Stimulated activated memory B cell treated with anti-CD40 and anti-IgM and Interleukin-4, amounts not matched to agents 10 μg/mL and 1 μg/mL and 100 μg/mL, for 72 hours (primary cell): ENCODE results near the gene KNG1.

ENCODE experiments used
- ATAC-seq: fragments of 150-1000 bp; cut with Tn5 transposase; 2 replicates; pipeline ENCODE4 v1.10.0; 2021
- H3K27ac Mint-ChIP-seq: one replicate; pipeline ENCODE4 v1.8.0; 2022; ENCODE audit warnings: mild to moderate bottlenecking, mixed read lengths
- H3K27me3 Mint-ChIP-seq: one replicate; pipeline ENCODE4 v1.8.0; 2022; ENCODE audit warnings: mixed read lengths
- H3K36me3 Mint-ChIP-seq: one replicate; pipeline ENCODE4 v1.8.0; 2022; ENCODE audit warnings: mixed read lengths
- H3K4me1 Mint-ChIP-seq: one replicate; pipeline ENCODE4 v1.8.0; 2022; ENCODE audit warnings: mixed read lengths
- H3K4me3 Mint-ChIP-seq: one replicate; pipeline ENCODE4 v1.8.0; 2022; ENCODE audit warnings: mild to moderate bottlenecking, moderate library complexity, mixed read lengths
- H3K9me3 Mint-ChIP-seq: one replicate; pipeline ENCODE4 v1.8.0; 2022; ENCODE audit warnings: mixed read lengths

Gene KNG1

GRCh38 chr3:186746008-186746407, 28.8 kb downstream of the KNG1 start:
- no peaks in the 10 kb centered on the region for H3K27me3 Mint-ChIP-seq
- no peak overlapping the region for H3K27ac Mint-ChIP-seq
- H3K4me3 Mint-ChIP-seq: no peak overlapping the region
- peaks cover 5% of the 10 kb centered on the region for H3K4me1 Mint-ChIP-seq
- H3K9me3 Mint-ChIP-seq: no peaks in the 10 kb centered on the region
- H3K36me3 Mint-ChIP-seq: peaks cover 15% of the 10 kb centered on the region
- ATAC-seq: no peak

- Mint-ChIP-seq H3K4me3 (no peak overlapping the region), H3K27ac (no peak overlapping the region)
Measured at GRCh38 chr3:186750316-186750715, 33.2 kb downstream of the KNG1 start.

DNA sequence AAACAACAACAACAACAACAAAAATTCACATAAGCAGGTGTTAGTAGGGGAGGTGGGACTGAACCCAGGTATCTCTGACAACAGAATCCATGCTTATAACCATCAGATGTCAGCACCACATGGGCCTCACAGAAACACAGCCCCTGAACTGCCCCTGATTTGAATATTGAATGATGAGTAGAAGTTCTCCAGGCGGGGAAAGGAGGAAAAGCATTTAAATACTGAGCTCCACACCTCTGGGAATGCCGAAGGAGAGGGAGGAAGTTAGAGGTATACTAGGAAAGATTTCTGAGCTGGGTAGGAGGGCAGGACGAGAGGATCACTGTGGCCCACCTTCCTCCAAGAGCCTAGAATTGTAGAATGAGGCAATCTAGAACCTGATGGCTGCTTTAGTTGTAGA, 34.3 kb downstream of the KNG1 start:
- Mint-ChIP-seq H3K9me3 (no peaks in the 10 kb centered on the region), H3K27me3 (peaks cover 7% of the 10 kb centered on the region), H3K4me3 (no peak overlapping the region), H3K27ac (no peak overlapping the region), H3K4me1 (peaks cover 7% of the 10 kb centered on the region), H3K36me3 (no peaks in the 10 kb centered on the region)
- no peak for ATAC-seq

More at GRCh38 chr3:186750316-186750715, 33.2 kb downstream of the KNG1 start:
- Mint-ChIP-seq H3K27me3 (peaks cover 7% of the 10 kb centered on the region), H3K36me3 (no peaks in the 10 kb centered on the region), H3K4me1 (peaks cover 13% of the 10 kb centered on the region), H3K9me3 (no peaks in the 10 kb centered on the region)
- no peak for ATAC-seq

DNA sequence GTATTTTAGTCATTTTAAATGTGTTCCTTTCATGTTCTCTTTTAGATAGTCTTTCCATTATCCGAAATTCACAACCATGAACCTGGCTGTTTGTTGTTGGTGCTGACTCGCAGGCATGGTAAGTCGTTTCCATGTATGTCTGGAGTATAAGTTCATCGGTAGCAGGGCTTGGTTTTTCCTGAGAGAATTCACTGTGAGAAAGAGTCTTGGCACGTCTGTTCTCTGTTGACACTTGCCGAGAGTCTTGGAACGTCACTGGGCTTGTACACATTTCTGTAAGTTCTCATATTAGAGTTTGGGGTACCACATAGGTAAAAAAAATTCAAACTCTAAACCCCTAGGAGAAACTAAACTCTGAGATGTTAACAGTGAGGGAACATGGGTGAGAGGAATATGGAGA, 36.8 kb downstream of the KNG1 start:
- no peak overlapping the region for H3K4me3 Mint-ChIP-seq
- H3K4me1 Mint-ChIP-seq: peaks cover 7% of the 10 kb centered on the region
- H3K27ac Mint-ChIP-seq: no peak overlapping the region
- no peaks in the 10 kb centered on the region for H3K9me3 Mint-ChIP-seq
- no peak for ATAC-seq
- H3K36me3 Mint-ChIP-seq: no peaks in the 10 kb centered on the region
- H3K27me3 Mint-ChIP-seq: peaks cover 7% of the 10 kb centered on the region

DNA sequence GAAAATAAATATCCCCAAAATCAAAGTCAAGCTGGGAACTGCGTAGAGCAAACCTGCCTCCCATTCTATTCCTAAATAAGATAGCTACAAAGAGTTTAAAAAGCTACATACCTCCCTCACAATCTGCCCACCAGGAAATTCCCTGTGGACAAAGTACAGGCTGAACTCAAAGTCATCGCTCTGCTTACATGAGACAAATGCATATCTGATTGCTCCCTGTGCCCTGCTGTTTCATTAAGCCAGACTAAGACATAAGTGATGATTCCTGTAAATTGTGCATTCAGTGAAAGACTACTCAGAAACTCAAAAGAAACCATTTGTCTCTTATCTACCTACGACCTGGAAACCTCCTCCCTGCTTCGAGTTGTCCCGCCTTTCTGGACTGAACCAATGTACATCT, 37.7 kb downstream of the KNG1 start:
- H3K4me1 Mint-ChIP-seq: peaks cover 7% of the 10 kb centered on the region
- no peaks in the 10 kb centered on the region for H3K9me3 Mint-ChIP-seq
- peaks cover 7% of the 10 kb centered on the region for H3K27me3 Mint-ChIP-seq
- no peak overlapping the region for H3K27ac Mint-ChIP-seq
- ATAC-seq: no peak
- no peaks in the 10 kb centered on the region for H3K36me3 Mint-ChIP-seq
- H3K4me3 Mint-ChIP-seq: no peak overlapping the region

DNA sequence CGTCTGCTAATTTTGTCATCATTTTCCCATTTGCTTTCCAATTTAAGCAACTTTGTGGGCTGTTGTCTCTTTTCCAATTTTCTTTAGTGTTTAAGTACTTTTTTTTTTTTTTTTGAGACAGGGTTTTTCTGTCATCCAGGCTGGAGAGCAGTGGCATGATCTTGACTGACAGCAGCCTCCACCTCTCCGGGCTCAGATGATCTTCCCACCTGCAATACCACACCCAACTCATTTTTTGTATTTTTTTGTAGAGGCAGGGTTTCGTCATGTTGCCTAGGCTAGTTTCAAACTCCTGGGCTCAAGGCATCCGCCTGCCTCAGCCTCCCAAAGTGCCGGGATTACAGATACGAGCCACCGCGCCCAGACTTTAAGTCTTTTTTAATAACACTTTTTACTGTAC, 40.1 kb downstream of the KNG1 start:
- peaks cover 7% of the 10 kb centered on the region for H3K4me1 Mint-ChIP-seq
- no peaks in the 10 kb centered on the region for H3K36me3 Mint-ChIP-seq
- H3K27ac Mint-ChIP-seq: no peak overlapping the region
- no peak overlapping the region for H3K4me3 Mint-ChIP-seq
- H3K9me3 Mint-ChIP-seq: no peaks in the 10 kb centered on the region
- H3K27me3 Mint-ChIP-seq: peaks cover 7% of the 10 kb centered on the region
- ATAC-seq: no peak

GRCh38 chr3:186757686-186758220, 40.6 kb downstream of the KNG1 start:
- peaks cover 7% of the 10 kb centered on the region for H3K27me3 Mint-ChIP-seq
- H3K9me3 Mint-ChIP-seq: no peaks in the 10 kb centered on the region
- no peaks in the 10 kb centered on the region for H3K36me3 Mint-ChIP-seq
- no peak for ATAC-seq
- H3K4me3 Mint-ChIP-seq: no peak overlapping the region
- peaks cover 7% of the 10 kb centered on the region for H3K4me1 Mint-ChIP-seq
- no peak overlapping the region for H3K27ac Mint-ChIP-seq

GRCh38 chr3:186759231-186759930, 42.2 kb downstream of the KNG1 start:
- H3K9me3 Mint-ChIP-seq: no peaks in the 10 kb centered on the region
- no peaks in the 10 kb centered on the region for H3K36me3 Mint-ChIP-seq
- H3K4me3 Mint-ChIP-seq: no peak overlapping the region
- H3K27ac Mint-ChIP-seq: no peak overlapping the region
- no peak for ATAC-seq
- H3K4me1 Mint-ChIP-seq: no peaks in the 10 kb centered on the region
- no peaks in the 10 kb centered on the region for H3K27me3 Mint-ChIP-seq

DNA sequence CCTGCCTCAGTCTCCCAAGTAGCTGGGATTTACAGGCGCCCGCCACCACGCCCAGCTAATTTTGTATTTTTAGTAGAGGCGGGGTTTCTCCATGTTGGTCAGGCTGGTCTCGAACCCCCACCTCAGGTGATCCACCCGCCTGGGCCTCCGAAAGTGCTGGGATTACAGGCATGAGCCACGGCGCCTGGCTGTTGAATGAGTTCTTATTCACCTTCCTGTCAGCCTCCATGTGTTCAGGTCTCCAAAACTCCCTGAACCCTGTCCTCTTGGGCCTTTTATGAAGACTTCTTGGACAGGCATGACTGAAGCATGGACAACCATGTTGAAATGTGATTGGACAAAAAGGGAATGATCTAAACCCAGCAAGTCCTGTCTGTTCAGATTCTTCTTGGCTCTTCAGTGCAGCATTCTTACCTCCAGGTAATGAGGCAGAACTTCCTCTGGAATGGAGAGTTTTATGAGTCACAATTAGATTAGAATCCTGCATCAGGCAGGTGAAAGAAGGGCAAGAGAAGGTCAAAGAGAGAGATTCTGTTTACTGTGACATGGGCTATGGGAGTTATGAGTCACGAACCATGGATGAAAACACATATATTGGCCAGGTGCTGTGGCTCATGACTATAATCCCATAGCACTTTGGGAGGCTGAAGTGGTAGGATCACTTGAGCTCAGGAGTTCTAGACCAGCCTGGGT, 43.1 kb downstream of the KNG1 start:
- no peaks in the 10 kb centered on the region for H3K4me1 Mint-ChIP-seq
- ATAC-seq: no peak
- H3K4me3 Mint-ChIP-seq: no peak overlapping the region
- no peaks in the 10 kb centered on the region for H3K27me3 Mint-ChIP-seq
- no peak overlapping the region for H3K27ac Mint-ChIP-seq
- no peaks in the 10 kb centered on the region for H3K9me3 Mint-ChIP-seq
- H3K36me3 Mint-ChIP-seq: peaks cover 5% of the 10 kb centered on the region

DNA sequence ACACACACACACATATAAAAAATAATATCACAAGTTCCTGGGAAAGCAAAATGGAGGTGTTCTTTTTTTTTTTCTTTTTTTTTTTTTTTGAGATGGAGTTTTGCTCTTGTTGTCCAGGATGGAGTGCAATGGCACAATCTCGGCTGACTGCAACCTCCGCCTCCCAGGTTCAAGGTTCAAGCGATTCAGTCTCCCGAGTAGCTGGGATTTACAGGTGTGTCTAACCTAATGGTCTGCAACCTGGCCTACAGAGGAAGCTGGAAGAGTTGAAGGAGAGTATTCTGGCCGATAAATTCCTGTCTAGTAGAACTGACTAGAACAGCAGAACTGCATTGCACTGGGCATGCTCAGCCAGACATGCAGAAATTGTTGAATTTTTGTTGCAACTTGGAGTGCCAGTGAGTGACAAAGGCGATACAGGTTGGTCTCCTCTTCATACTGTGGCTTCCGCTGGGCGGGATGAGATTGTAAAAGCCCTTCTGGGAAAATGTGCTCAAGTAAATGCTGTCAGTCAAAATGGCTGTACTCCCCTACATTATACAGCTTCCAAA, 43.8 kb downstream of the KNG1 start:
- Mint-ChIP-seq H3K27me3 (no peaks in the 10 kb centered on the region), H3K4me1 (no peaks in the 10 kb centered on the region), H3K4me3 (no peak overlapping the region), H3K9me3 (no peaks in the 10 kb centered on the region), H3K27ac (no peak overlapping the region), H3K36me3 (peaks cover 6% of the 10 kb centered on the region)
- no peak for ATAC-seq

DNA sequence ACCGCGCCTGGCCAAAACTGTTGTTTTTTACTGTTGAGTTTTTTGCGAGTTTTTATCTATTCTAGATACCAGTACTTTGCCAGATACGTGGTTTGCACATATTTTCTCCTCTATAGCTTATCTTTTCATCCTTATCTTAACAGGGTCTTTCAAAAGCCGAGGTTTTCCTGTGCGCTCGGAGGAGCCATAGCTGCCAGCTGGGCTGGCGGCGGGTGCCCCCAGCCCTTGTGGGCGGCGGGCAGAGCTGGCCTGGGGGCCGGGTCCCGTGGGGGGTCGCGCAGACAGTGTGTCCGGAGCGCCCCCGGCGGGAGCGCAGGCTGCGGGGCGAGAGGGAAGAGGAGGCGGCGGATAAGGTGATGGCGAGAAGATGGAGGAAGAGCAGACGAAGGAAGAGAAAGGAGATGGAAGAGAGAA, 55.1 kb downstream of the KNG1 start:
- ATAC-seq: peak; percentile 52
- peak overlapping the region; percentile 98 for H3K27ac Mint-ChIP-seq
- H3K4me3 Mint-ChIP-seq: peak overlapping the region; percentile 85
- no peaks in the 10 kb centered on the region for H3K27me3 Mint-ChIP-seq
- H3K9me3 Mint-ChIP-seq: no peaks in the 10 kb centered on the region
- no peaks in the 10 kb centered on the region for H3K36me3 Mint-ChIP-seq
- peaks cover 23% of the 10 kb centered on the region for H3K4me1 Mint-ChIP-seq

DNA sequence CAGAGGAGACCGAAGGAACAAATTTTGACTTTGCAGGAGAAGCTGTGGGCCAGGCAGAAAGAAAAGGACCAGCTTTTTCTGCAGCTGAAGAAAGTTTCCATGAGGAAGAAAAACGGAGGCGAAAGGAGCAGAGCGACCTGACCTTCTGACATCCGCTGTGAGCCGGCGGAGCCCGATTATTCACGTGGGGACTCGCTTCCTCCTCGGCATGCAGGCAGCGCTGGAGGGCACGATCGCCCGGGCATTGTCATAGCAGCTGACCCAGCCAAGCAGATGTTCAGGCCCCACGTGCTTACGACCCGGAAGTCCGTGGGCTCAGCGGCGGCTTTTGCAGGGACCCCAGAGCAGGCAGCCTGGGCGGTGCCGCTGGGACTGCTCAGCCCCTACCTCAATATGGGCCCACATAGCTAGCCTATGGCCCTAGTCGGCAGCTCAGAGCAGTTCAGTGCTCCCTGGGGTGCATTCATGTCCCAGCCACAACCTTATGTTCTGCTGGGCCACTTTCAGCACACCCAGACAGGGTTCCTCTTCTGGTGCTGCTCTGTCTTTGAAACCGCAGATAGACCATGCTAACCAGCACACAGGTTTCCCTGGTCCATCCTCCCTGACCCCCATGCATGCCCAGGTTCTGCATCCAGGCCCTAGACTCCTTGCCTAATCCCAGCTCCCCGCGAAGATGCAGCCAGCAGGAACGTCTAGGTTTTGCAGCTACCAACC, 55.7 kb downstream of the KNG1 start:
- H3K4me1 Mint-ChIP-seq: peaks cover 23% of the 10 kb centered on the region
- H3K36me3 Mint-ChIP-seq: no peaks in the 10 kb centered on the region
- peak; percentile 98 for ATAC-seq
- H3K27ac Mint-ChIP-seq: peak overlapping the region; percentile 98
- H3K4me3 Mint-ChIP-seq: peak overlapping the region; percentile 85
- no peaks in the 10 kb centered on the region for H3K27me3 Mint-ChIP-seq
- H3K9me3 Mint-ChIP-seq: no peaks in the 10 kb centered on the region

- H3K4me1 Mint-ChIP-seq: peaks cover 23% of the 10 kb centered on the region
- no peak overlapping the region for H3K4me3 Mint-ChIP-seq
- H3K36me3 Mint-ChIP-seq: no peaks in the 10 kb centered on the region
- no peaks in the 10 kb centered on the region for H3K27me3 Mint-ChIP-seq
- ATAC-seq: no peak
- H3K27ac Mint-ChIP-seq: no peak overlapping the region
- no peaks in the 10 kb centered on the region for H3K9me3 Mint-ChIP-seq
Measured at GRCh38 chr3:186775999-186776398, 58.8 kb downstream of the KNG1 start.

GRCh38 chr3:186779204-186779603, 62.0 kb downstream of the KNG1 start:
- no peak for ATAC-seq
- no peaks in the 10 kb centered on the region for H3K27me3 Mint-ChIP-seq
- no peak overlapping the region for H3K27ac Mint-ChIP-seq
- H3K36me3 Mint-ChIP-seq: peaks cover 11% of the 10 kb centered on the region
- H3K4me1 Mint-ChIP-seq: peaks cover 15% of the 10 kb centered on the region
- H3K4me3 Mint-ChIP-seq: no peak overlapping the region
- H3K9me3 Mint-ChIP-seq: no peaks in the 10 kb centered on the region

DNA sequence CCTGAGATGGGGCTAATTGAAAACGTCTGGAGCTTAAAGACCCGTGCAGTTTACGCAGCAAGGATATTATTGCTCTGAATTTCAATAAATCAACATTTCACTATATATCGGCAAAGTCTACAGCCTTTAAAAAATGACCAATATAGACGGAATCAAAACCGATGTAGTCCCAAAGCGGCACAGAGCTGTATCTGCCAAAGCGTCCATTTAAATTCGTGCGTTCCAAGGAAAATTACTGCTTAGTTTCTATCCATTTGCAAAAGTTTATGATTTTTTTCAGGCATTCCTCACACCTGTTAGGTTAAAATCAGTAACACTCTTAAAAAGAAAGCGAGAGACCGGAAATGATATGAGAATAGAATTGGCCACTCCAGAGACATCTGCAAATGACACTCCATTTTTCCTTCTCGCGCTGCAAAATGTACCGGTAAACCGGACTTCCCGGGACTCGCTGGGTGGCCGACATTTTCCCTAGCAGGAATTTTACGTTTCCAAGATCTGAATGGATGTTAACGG, 65.4 kb downstream of the KNG1 start:
- no peaks in the 10 kb centered on the region for H3K27me3 Mint-ChIP-seq
- peaks cover 44% of the 10 kb centered on the region for H3K36me3 Mint-ChIP-seq
- H3K4me3 Mint-ChIP-seq: peak overlapping the region; percentile 99
- peaks cover 37% of the 10 kb centered on the region for H3K4me1 Mint-ChIP-seq
- no peaks in the 10 kb centered on the region for H3K9me3 Mint-ChIP-seq
- H3K27ac Mint-ChIP-seq: peak overlapping the region; percentile 100
- peak; percentile 46 for ATAC-seq
